Measurements from ENCODE around the gene CCR4.

DNA sequence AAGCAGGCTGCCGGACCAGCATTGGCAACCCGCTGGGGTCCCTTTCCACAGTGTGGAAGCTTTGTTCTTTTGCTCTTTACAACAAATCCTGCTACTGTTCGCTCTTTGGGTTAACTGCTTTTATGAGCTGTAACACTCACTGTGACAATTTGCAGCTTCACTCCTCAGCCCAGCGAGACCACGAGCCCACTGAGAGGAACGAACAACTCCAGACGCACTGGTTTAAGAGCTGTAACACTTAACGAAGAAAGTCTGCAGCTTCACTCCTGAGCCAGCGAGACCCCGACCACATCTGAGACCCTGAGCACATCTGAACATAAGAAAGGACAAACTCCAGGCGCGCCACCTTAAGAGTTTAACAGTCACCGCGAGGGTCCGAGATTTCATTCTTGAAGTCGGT is 10.7 kb upstream of the CCR4 start:
- TF ChIP-seq POLR2AphosphoS5 (IDR thresholded peaks at IDR 0.05; ENCODE audit: low read depth, low read length) (no peak), EZH2 (IDR thresholded peaks at IDR 0.05) (no peak)
- TF ChIP-seq, protein P1, sequence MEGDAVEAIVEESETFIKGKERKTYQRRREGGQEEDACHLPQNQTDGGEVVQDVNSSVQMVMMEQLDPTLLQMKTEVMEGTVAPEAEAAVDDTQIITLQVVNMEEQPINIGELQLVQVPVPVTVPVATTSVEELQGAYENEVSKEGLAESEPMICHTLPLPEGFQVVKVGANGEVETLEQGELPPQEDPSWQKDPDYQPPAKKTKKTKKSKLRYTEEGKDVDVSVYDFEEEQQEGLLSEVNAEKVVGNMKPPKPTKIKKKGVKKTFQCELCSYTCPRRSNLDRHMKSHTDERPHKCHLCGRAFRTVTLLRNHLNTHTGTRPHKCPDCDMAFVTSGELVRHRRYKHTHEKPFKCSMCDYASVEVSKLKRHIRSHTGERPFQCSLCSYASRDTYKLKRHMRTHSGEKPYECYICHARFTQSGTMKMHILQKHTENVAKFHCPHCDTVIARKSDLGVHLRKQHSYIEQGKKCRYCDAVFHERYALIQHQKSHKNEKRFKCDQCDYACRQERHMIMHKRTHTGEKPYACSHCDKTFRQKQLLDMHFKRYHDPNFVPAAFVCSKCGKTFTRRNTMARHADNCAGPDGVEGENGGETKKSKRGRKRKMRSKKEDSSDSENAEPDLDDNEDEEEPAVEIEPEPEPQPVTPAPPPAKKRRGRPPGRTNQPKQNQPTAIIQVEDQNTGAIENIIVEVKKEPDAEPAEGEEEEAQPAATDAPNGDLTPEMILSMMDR (IDR thresholded peaks at IDR 0.05 in 2 of 3, conservative IDR thresholded peaks at IDR 0.05 in 1 of 3; ENCODE audit: borderline replicate concordance in 1 of 3, insufficient read depth in 1 of 3, low read depth in 2 of 3, low read length in 2 of 3), result no peak

Measured in HCT116 (cell line).